ENCODE data around the gene SCN5A.

- TF ChIP-seq CTCF (IDR thresholded peaks at IDR 0.05; ENCODE audit: insufficient read depth, low read depth, low read length) (no peak), EZH2 (IDR thresholded peaks at IDR 0.05; ENCODE audit: insufficient read depth, low read length) (no peak)
These were observed 45.2 kb downstream of the SCN5A start for GRCh38 chr3:38604246-38604645.
